Stimulated activated CD4-positive, alpha-beta T cell treated with anti-CD3 and anti-CD28 coated beads, Interleukin-2, amount 100 ng/mL, for 4 hours (primary cell): ENCODE data around the gene S1PR4.
"Not testable (repeated sequence)": the region's sequence is repeated elsewhere in the genome, so short reads cannot be mapped to it uniquely, and the experiment has no call there.

Source experiments
- DNase-seq: peaks from one replicate; pipeline ENCODE4 v3.0.0-alpha.2; 2020; ENCODE audit warnings: low read depth

Gene S1PR4

DNA sequence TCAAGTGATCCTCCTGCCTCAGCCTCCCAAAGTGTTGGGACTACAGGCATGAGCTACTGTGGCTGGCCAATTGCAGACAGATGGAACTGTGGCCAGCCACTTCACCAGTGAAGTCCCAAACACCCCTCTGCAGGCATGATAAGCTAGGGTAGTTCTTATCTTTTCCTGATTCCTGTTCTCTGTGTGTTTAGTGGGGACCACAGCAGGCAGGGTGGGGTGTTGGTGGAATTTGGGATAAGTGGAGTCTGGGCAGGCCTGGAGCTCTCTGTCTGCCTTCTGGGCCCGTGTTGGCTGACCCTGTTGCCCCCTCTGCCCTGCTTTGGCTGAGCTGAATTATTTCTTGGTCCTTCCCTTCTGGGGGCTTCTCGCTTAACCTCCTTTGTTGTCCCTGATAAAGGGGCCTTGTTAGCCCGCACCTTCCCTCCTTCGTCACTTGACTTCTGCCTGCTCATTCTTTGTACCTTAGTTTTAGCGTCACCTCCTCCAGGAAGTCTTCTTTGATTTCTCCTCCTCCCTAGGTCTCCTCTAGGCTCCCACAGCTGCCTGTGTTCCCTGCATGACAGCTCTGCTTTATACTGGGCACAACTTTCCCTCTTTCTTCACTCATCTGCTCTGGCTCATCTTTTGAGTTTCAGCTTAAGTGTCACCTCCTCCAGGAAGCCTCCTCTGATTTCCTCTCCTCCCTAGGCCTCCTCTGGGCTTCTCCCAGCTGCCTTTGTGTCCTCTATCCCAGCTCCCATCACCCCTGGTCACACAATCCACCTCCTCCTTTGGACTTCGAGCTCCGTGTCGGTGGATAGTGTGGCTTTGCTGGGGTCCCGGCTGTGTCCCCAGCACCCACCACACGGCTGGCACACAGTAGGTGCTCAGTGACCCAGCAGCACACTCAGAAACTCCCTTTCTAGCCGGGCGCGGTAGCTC lies 5.4 kb downstream of the S1PR4 start:
- DNase-seq: no peak

DNA sequence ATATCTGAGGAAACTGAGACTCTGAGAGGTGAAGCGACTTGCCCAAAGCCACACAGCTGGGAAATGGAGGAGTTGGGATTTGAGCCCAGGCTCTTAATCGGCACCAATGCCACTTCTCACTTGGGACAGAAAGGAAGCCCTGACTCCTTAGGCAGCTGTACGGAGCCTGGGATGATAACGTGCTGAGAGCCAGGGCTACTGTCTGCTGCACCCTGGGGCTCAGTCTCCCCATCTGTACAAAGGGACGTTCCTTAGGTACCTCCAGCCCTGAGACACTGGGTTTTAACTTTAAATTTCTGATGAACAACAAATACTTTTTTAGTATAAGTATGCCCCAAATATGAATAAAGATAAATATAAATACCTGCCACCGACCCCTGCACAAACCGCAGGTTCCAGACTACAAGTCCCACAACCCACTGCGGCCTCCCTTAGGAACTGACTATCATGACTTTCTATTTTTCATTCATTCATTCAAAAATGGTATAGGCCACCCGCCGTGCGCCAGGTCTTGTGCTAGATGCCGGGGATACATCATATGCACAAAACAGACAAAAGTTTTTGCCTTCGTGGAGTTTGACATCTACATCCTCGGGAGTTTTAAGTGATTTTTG lies 6.4 kb downstream of the S1PR4 start:
- DNase-seq: peak; percentile 52

DNA sequence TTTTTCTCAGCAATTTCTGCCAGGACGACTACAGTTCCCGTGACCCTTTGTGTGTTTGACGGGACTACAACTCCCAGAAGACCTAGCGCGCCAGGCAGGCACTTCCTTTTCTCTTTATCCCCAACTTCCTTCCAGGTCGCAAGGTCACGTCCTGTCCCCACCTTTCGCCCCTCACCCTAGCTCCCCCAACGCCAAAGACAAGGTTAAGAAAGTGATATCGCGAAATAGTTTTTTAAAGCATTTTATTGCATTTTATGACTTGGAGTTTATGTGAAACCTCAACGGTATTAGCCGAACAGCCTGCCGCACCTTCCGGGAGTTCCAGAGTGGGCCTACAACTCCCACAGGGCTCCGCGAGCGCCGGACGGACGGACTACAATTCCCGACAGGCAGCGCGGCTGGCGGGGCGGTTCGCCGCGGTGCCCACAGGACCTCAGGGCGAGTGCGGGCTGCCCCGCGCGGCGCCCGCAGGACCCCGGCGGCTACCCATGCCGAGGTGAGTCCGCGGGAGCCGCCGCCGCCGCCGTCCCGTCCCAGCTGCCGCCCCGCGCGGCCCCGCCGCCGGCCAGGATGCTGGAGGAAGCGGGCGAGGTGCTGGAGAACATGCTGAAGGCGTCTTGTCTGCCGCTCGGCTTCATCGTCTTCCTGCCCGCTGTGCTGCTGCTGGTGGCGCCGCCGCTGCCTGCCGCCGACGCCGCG lies 7.0 kb downstream of the S1PR4 start, which contains the start of gene NCLN:
NCLN (plus strand) TSS at position 470 of the 699 bp plus-strand sequence; CDS start at position 571, 101 bp downstream.
- DNase-seq: peak; percentile 90

DNA sequence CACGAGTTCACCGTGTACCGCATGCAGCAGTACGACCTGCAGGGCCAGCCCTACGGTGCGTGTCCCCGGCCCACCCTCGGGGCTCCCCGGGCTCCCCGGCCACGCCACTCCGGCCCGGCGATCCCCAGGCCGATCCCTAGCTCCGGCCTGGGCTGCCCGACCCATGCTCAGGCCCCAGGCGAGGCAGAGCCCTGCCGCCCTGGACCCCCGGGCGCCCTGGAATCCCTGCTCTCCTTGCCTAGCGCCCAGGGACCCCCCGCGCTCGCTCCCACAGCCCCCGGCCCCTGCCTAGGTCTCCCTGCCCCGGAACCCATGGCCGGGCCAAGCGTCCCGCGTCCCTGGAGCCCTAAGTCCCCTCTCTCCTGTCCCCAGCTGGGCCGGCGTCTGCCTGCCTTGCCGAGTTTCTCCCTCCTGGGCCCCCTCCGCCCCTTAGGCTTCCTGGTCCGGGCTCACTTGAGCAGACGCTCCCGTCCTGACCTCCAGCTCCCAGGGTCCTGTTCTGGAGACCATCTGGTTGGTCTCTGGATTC lies 7.7 kb downstream of the S1PR4 start:
- no peak for DNase-seq

DNA sequence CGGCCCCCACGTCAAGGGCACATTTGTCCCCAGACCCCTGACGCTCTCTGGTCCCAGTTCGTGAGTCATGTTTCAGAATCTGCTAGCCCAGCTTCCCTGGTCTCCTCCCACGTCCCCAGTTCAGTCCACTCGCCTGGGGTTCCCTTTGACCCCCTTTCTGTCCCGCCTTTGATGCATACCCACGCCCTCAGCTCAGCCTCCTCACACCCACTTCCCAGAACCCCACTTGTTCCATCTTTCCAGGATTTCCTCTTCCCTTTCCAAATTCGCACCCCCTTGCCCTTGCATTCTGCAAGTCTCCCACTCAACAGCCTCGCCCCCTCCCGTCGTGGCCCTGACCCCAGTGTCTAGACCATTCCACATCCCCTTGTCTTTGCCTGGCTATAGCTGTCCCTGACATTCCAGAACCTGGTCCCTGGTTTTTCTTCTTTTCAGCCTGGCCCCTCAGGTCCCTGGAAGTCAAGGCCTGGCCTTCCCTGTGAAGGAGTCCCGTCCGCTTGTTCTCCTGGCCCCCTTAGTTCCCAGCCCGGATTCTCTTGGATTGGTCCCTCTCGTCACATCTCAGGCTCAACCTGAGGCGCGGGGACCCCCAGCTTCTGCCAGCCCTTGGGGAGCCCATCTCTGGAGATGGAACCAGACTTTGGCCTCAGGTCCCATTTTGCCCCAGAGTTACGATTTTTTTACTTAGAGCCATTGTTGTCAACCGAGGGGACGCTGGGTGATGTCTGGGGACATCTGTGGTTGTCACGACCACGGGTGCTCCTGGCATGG lies 8.5 kb downstream of the S1PR4 start:
- DNase-seq: no peak

DNA sequence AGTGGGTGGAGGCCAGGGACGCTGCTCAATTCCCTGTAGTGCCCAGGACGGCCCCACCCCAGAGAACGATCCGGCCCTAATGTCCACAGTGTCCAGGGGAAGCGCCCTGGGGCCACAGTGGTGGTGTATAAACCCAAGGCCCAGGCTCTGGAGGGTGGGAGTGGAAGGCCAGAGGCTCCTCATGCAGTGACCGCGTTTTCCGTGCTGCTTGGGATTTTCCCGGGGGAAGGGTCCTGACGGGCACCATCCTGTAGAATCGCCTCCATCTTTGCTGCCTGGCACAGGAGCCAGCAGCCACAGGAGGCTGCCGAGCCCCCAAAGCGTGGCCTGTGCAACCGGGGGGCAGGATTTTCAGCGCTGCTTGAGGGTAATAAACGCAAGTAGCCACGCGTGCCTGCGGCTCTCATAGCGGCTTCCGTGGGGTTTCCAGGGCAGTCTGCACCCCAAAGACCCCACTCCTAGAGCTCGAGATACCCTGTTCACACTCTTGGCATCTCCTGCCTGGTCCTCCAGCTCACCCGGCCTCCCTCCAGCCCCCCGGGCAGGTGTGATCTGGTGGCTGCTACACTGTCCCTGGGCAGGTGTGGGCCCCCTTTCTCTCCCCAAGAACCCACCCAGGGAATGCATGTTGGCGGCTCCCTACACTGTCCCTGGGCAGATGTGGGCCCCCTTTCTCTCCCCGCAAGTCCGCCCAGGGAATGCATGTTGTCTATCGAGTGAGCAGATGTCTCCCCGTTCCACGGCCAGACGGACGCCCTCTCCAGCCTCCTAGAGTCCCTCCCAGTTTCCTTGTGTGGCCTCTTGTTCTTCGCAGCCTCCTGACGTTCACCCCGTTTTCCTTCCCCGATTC lies 9.3 kb downstream of the S1PR4 start:
- no peak for DNase-seq

DNA sequence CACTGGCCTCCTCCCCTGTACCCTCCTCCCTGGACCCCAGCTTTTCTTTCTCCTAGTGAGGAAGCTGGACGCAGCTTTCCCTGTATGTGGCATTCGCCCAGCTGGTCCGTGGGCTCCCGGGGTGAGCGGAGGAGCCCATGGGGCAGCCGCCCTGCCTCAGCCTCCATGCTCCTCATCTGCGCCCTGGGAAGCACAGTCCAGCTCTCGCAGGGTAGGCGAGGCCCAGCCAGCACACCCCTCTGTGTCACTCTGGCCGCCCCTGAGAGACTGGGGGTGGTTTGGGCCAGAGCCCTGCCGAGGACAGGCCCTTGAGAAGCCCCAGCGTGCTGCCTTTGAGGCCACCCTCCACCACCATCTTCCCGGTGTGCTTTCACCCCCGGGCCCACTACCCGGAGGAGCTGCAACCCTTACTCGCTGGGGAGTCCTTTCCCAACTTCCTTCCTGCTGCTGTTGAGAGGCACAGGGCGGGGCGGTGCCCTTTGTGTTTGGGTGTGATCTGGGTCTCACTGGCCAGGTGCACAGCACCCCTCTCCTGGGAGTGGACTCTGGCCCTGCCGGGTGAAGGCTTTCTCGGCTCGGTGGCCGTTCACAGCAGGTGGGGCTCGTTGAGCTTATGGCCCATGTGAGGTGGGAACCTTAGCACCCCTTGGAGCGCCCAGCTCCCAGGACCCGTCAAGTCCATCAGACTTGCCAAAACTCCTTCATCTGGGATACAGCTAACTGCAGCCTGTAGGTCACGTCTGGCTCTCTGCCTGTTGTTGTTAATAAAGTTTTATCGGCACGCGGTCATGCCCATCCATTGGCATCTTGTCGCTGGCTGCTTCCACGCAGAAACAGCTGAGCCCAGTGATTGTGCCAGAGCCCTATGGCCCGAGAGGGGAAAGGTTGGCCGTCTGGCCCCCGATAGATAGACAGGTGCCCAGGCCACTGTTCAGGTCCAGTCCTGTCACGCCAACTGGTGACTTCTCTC lies 10.3 kb downstream of the S1PR4 start:
- no peak for DNase-seq

DNA sequence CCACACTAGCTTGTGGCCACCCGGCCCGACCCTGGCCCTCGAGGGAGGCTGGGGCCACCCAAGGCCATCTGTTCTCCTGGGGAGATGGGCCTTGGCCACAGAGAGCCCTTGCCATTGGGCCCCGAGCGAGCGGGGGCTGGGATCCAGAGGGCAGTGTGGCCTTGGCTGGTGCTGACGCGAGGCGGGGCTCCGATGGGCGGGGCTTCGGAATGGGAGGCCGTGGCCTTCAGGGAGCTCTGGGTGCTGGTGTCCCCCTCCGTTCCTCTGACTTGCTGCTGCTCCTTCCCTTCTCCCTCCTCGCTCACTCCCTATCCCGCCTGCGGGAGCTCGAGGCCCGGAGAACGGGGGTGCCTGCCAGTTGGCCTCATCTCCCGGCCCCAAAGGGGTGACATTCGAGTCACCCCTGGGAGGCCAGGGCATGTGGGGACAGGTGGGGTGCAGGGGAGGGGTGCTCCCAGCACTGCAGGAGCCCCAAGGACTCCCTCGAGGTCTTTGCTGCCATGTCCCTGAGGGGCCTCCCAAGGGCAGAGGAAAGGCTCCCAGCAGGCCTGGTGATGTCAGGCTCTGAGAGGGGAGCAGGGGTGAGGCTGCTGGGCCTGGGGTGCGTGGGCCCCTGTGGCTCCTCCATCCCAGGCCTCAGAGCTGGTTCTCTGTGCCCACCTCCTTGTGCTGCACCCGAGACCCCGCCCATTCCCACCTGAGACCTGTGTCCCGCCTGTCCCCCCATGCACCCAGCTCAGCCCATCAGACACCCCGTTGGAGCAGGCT lies 11.3 kb downstream of the S1PR4 start:
- DNase-seq: no peak

DNA sequence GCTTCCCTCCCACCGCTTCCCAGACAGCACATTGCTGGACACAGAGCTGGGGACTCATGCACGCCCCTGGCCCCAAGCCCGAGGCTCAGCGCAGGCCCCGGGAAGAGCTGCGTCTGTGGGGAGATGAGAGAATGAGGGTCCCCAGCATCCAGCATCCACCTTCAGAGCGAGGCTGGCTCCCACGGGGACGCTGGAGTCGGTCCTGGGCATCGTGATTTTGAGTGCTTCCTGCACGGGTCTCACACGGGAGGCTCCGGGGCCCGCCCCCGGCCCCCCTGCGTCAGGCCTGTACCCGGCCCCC lies 11.9 kb downstream of the S1PR4 start:
- DNase-seq: no peak

DNA sequence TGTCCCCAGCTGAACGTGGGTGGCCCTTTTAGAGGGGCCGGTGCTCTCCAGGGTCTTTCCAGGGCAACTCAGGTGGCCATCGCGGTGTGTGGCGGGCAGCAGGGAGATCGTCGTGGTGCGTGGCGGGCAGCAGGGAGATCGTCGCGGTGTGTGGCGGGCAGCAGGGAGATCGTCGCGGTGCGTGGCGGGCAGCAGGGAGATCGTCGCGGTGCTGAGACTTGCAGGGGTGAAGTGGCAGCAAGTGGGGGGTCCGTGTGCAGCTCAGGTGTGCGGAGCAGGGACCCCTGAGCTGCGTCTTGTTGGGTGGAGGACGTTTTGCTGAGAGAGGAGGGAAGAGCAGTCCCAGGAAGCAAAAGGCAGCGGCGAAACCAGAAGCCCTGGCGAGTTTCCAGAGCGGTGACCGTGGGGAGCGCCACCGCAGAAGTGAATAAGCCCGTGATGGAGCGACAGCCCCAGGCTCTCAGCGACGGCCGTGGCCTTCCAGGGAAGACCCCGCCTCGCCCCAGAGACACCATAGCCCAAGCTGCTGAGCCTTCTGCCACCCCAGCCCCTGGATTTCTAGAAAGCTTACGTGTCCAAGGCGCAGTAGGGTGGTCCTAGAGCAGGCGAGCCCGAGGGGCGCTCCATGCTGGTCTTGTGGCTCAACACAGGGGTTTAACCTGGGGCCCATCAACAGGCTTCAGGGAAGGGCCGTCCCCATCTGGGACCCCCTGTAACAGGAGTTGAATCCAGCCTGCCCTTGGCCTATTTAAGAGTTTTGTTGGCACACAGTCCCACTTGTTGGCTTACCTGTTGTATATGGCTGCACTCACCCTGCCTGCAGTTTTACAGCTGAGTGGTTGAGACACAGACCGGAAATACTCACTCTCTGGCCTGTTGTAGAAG lies 12.6 kb downstream of the S1PR4 start:
- DNase-seq: no peak

DNA sequence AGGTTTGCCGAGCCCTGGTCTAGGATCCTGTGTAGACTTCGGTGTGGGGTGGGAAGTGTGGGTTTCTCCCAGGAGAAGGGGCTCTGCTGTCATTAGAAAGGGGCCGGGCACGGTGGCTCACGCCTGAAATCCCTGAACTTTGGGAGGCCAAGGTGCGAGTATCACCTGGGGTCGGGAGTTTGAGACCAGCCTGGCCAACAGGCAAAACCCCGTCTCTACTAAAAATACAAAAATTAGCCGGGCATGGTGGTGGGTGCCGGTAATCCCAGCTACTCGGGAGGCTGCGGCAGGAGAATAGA lies 13.2 kb downstream of the S1PR4 start:
- not testable (repeated sequence) for DNase-seq

DNA sequence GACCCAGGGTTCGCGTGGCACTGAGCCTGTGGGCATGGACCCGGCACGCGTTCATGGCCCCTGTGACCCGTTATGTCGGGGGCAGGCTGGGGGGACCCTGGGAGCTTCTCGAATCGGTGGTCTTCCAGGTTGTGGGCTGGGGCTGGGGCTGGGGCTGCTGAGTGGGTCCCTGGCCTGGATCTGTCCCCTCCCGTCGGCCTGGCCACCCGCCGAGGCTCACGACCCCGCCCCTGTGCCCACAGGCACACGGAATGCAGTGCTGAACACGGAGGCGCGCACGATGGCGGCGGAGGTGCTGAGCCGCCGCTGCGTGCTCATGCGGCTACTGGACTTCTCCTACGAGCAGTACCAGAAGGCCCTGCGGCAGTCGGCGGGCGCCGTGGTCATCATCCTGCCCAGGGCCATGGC lies 13.7 kb downstream of the S1PR4 start:
- no peak for DNase-seq

DNA sequence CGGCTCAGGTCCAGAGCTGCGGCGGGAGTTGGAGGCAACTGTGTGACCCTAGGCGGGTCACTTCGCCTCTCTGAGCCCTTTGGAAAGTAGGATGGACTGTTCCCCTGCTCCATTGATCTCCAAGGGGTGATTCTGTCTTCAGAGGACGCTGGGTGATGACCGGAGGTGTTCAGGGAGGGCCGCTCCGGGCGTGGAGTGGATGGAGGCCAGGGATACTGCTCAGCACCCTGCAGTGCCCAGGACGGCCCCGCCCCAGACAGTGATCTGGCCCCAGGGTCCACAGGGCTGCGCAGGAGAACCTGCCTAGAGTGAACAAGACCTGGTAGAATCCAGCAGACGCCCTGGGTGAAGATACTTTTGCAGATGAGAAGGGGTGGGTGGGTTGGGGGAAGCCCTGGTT lies 14.1 kb downstream of the S1PR4 start:
- no peak for DNase-seq

DNA sequence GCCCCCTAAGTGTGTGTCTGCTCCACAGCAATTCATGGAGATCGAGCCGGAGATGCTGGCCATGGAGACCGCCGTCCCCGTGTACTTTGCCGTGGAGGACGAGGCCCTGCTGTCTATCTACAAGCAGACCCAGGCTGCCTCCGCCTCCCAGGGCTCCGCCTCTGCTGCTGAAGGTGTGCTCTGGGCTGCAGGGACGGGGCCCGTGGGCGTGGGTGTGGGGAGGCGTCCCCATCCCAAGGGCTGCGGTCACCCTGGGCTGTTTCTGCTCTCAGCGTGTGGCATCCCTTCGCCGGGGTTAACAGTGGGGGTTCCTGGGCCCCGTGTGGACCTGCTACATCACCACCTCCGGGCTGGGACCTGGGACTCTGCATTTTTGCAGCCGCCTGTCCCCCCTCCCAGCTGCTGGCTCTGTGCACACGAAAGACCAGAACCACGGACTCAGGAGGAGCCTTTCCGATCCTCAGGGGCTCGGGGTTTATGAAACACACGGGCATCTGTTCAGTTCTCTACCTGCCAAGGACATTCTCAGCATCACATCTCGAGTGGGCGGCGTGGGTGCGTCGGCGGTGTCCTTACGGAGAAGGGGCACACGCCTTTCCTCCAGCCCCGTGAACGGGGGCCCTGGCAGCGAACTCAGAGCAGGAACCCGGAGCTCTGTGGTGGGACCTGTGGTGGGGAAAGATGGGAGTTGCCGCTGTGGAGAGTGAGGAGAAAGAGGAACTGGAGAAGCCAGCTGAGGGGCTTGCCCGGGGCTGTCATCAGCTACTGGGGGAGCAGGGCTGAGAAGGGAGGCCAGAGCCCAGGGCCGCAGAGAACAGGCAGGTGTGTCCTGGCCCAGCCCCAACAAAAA lies 14.9 kb downstream of the S1PR4 start:
- no peak for DNase-seq

DNA sequence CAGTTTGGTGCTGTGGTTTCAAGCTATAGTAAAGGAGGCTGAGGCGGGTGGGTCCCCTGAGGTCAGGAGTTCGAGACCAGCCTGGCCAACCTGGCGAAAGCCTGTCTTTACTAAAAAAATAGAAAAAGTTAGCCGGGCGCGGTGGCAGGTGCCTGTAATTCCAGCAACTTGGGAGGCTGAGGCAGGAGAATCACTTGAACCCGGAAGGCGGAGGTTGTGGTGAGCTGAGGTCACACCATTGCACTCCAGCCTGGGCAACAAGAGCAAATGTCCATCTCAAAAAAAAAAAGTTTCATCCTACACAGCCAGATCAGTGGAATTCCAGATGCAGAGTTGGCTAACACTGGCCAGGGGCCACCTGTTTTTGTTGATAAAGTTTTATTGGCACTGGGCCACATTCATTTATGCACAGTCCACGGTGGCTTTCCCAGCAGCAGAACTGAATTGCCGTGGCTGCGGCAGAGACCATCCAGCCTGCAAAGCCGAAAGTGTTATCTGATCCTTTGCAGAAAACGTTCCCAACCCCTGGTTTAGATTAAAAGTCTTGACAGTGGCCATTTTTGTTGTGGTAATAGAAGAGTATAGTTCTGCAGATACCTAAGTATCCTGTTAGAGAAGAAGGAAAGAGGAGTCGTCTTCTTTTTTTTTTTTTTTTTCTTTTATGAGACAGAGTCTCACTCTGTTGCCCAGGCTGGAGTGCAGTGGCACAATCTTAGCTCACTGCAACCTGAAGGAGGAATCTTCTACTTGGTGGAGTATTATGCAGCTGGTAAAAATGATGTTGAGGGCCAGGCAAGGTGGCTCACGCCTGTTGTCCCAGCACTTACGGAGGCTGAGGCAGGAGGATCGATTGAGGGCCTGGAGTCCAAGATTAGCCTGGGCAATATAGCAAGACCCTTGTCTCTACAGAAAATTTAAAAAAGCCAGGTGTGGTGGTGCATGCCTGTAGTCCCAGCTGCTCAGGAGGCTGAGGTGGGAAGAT lies 15.8 kb downstream of the S1PR4 start:
- no peak for DNase-seq
